ENCODE results near the gene UNCX. TPM values are rescaled to one million over a fixed set of nuclear protein-coding genes. Genes with fewer than 3 reads are reported as not detected.
"Not testable (repeated sequence)": the region's sequence is repeated elsewhere in the genome, so short reads cannot be mapped to it uniquely, and the experiment has no call there.

UNCX gene
- polyA plus RNA-seq, 1 experiment: not detected

GRCh38 chr7:1279041-1279440, 46.4 kb downstream of the UNCX start:
- no peak for TF ChIP-seq CTCF (IDR thresholded peaks at IDR 0.05; ENCODE audit: insufficient read depth, low read depth, low read length)
- POLR2A ChIA-PET: no interaction called here
- Histone ChIP-seq H3K27me3 (ENCODE audit: control insufficient read depth, insufficient read depth, low read length) (no peaks in the 10 kb centered on the region), H3K36me3 (ENCODE audit: control insufficient read depth, insufficient read depth, low read length) (no peaks in the 10 kb centered on the region), H3K4me3 (ENCODE audit: low read depth, low read length) (no peak overlapping the region)
- no peak for DNase-seq (ENCODE audit: low read depth)
- CTCF ChIA-PET: no interaction called here

GRCh38 chr7:1279895-1280294, 47.2 kb downstream of the UNCX start:
- H3K27me3 ChIP-seq (ENCODE audit: control insufficient read depth, insufficient read depth, low read length); CTCF ChIA-PET; H3K4me3 ChIP-seq (ENCODE audit: low read depth, low read length); POLR2A ChIA-PET; H3K36me3 ChIP-seq (ENCODE audit: control insufficient read depth, insufficient read depth, low read length); DNase-seq (ENCODE audit: low read depth): not testable (repeated sequence)

GRCh38 chr7:1281068-1281467, 48.4 kb downstream of the UNCX start:
- Histone ChIP-seq H3K36me3 (ENCODE audit: control insufficient read depth, insufficient read depth, low read length) (no peaks in the 10 kb centered on the region), H3K27me3 (ENCODE audit: control insufficient read depth, insufficient read depth, low read length) (no peaks in the 10 kb centered on the region; the same call in 1 of the 2 replicates), H3K4me3 (ENCODE audit: low read depth, low read length) (no peak overlapping the region)
- TF ChIP-seq CTCF (IDR thresholded peaks at IDR 0.05; ENCODE audit: insufficient read depth, low read depth, low read length): no peak
- POLR2A ChIA-PET: no interaction called here
- DNase-seq (ENCODE audit: low read depth): no peak
- CTCF ChIA-PET: no interaction called here

GRCh38 chr7:1282679-1283078, 50.0 kb downstream of the UNCX start:
- POLR2A ChIA-PET: no interaction called here
- no peak for TF ChIP-seq CTCF (IDR thresholded peaks at IDR 0.05; ENCODE audit: insufficient read depth, low read depth, low read length)
- H3K27me3 ChIP-seq (ENCODE audit: control insufficient read depth, insufficient read depth, low read length): no peaks in the 10 kb centered on the region; the same call in 1 of the 2 replicates
- no peak overlapping the region for H3K4me3 ChIP-seq (ENCODE audit: low read depth, low read length)
- DNase-seq (ENCODE audit: low read depth): no peak
- CTCF ChIA-PET: no interaction called here
- no peaks in the 10 kb centered on the region for H3K36me3 ChIP-seq (ENCODE audit: control insufficient read depth, insufficient read depth, low read length)

- DNase-seq (ENCODE audit: low read depth): no peak
- no peak for TF ChIP-seq CTCF (IDR thresholded peaks at IDR 0.05; ENCODE audit: insufficient read depth, low read depth, low read length)
- no peaks in the 10 kb centered on the region for H3K36me3 ChIP-seq (ENCODE audit: control insufficient read depth, insufficient read depth, low read length)
- POLR2A ChIA-PET: no interaction called here
- H3K27me3 ChIP-seq (ENCODE audit: control insufficient read depth, insufficient read depth, low read length): no peaks in the 10 kb centered on the region; the same call in 1 of the 2 replicates
- CTCF ChIA-PET: no interaction called here
- H3K4me3 ChIP-seq (ENCODE audit: low read depth, low read length): no peak overlapping the region
Observed at GRCh38 chr7:1283337-1283736, 50.7 kb downstream of the UNCX start.

- ChIA-PET POLR2A (no interaction called here), CTCF (no interaction called here)
- Histone ChIP-seq H3K27me3 (ENCODE audit: control insufficient read depth, insufficient read depth, low read length) (peaks cover under 1% of the 10 kb centered on the region), H3K4me3 (ENCODE audit: low read depth, low read length) (no peak overlapping the region), H3K36me3 (ENCODE audit: control insufficient read depth, insufficient read depth, low read length) (no peaks in the 10 kb centered on the region)
- no peak for TF ChIP-seq CTCF (IDR thresholded peaks at IDR 0.05; ENCODE audit: insufficient read depth, low read depth, low read length)
- no peak for DNase-seq (ENCODE audit: low read depth)
Observed at GRCh38 chr7:1283941-1284742, 51.5 kb downstream of the UNCX start.

Measured in BJ (cell line).